Medulla oblongata (tissue), 1 donor: ENCODE measurements around the gene NHSL2.
"Not testable (repeated sequence)": the region's sequence is repeated elsewhere in the genome, so short reads cannot be mapped to it uniquely, and the experiment has no call there.

Experiments used
- DNase-seq: peaks from one replicate; pipeline ENCODE4 v3.0.0-alpha.2; 2015; ENCODE audit errors: extremely low spot score

Gene NHSL2

DNA sequence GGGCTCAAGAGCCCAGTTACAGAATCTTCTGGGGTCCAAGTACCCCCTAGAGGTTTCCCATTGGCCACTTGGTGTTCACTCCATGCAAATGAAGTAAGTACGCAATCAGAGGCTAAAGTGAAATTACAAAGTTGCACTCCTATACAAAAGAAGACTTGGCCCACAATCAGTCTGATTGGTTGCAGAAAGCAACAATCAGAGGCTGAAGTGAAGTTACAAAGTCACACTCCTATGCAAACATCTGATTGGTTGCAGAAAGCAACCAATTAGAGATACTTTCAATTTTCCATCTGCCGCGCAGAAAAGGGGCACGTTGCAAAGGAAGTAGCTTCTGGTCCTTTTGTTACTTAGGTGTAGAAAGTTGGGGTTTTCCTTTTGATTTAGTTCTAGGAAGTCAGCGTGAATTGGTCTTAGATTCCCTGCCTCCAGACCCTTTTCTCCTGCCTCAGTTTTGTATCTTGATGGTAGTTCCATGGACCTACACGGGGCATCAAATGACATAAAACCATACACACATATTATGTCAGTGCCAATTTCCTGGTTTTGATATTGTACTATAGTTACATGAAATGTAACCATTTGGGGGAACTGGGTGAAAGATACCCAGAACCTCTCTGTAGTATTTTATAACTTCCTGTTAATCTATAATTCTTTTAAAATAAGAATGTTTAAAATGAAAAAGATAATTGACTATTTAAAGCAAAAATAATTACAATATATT lies 258.5 kb downstream of the NHSL2 start:
- DNase-seq, result peak; percentile 36

DNA sequence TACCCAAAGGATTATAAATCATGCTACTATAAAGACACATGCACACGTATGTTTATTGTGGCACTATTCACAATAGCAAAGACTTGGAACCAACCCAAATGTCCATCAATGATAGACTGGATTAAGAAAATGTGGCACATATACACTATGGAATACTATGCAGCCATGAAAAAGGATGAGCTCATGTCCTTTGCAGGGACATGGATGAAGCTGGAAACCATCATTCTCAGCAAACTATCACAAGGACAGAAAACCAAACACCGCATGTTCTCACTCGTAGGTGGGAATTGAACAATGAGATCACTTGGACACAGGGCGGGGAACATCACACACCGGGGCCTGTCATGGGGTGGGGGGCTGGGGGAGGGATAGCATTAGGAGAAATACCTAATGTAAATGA lies 265.6 kb downstream of the NHSL2 start:
- DNase-seq, result not testable (repeated sequence)

GRCh38 chrX:72176981-72177380 lies 266.3 kb downstream of the NHSL2 start:
- DNase-seq, result peak; percentile 32

DNA sequence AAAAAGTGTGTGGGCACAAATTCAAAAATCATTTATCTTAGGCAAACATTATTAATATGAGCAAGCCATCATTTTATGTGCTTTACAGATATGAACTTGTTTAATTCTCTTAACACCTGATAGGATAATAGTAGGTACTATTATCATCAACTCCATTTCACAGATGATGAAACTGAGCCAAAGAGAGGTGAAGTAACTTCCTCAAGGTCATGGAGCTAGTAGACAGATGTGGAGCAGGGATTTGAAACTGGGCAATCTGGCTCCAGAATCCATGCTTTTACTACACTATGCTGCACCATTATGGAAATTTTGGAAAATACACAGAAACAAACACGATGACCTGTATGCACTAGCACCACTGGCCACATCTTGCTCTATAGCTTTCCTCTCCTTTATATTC lies 269.9 kb downstream of the NHSL2 start:
- DNase-seq, result no peak

DNA sequence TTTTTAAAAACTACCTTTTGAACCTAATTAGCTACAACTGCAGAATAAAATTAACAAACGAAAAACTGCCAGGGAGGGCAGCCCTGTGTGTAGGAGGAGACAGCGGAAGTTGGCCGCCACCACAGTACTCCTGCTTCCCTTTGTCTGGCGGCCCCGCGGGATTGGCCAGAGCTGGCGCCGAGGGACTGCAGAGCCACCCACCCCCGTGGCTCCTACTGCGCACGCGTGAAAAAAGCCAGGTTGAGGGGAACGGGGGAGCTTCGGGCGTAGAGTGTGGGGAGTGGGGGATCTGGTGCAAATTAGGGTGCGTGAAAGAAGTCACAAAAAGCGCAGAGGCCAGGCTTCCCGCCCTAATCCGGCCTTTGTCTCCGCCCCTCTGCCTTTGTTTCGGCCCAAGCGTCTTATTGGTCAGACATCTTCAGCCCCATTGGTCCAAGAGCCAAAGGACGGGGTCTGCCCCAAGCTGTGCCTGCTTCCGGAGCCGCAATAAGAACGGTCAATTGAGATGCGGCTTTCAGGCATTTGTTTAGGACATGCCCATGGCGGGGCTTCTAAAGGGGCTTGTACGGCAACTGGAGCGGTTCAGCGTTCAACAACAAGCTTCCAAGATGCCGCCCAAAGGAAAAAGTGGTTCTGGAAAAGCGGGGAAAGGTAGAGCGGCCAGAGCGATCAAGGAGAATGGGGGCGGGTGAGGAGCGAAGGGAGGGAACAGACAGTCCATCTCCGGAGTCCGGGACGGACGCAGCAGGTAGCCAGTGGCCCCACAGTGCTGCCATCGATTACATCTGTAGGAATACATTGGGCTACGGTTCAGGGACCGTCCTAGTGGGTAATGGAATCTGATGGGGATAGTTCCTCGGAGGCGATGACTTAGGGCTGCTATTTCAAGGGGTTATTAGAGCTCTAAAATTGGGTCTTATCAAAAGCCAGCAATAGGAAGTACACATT lies 270.8 kb downstream of the NHSL2 start, which contains the start of gene PIN4:
TSS of gene PIN4 (plus strand) at position 580 of the 948 bp plus-strand sequence. CDS start at position 609, 29 bp downstream.
- DNase-seq, result peak; percentile 96

DNA sequence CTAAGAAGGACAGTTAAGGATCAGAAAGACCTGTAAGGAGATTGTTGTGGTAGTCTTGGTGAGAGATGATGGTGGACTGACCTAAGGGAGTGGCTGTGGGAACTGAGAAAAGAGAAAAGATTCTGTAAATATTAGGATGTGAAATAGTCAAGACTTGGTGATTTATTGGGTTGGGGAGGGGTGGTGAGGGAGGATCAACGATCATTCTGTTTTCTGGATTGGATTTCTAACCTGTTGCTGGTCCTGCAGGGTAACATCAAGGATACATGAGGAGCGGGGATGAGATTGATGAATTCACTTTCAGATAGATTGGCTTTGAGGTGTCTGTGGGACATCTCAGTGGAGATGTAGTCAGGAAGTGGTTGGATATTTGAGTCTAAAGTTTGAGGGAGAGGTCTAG lies 272.3 kb downstream of the NHSL2 start:
- DNase-seq, result no peak

GRCh38 chrX:72201836-72202536 lies 291.3 kb downstream of the NHSL2 start:
- no peak for DNase-seq
